Fibroblast of the aortic adventitia (primary cell): ENCODE data around the gene SCAND1. TPM values are rescaled to one million over a fixed set of nuclear protein-coding genes. Genes with fewer than 3 reads are reported as not detected.
A peak's percentile ranks its signal among the peaks of the same experiment; 100 is the strongest.
"Not testable (repeated sequence)": the region's sequence is repeated elsewhere in the genome, so short reads cannot be mapped to it uniquely, and the experiment has no call there.

ENCODE experiments used
- DNase-seq: peaks from one replicate; pipeline ENCODE4 v3.0.0-alpha.2; 2010; ENCODE audit warnings: low read depth
- H3K4me3 ChIP-seq: 2 replicates; pipeline ENCODE4 v1.5.1; 2011; ENCODE audit warnings: low read depth, mild to moderate bottlenecking, control low read depth, low read length, moderate library complexity
- total RNA-seq: library from RNA; depleted of rRNA; stranded (reverse); fragments of >200 nt; gene quantifications from 2 replicates; pipeline ENCODE4 v1.2.3, GENCODE V29; 2012; ENCODE audit warnings: low replicate concordance
- TF ChIP-seq, protein P1 (sequence below): IDR thresholded peaks from 2 replicates; pipeline ENCODE4 v1.5.1; 2011; ENCODE audit warnings: mild to moderate bottlenecking, low read length, control low read depth, inconsistent platforms; ENCODE audit not compliant: insufficient read depth

The SCAND1 gene
- total RNA-seq, 1 donor: 34.1 TPM

DNA sequence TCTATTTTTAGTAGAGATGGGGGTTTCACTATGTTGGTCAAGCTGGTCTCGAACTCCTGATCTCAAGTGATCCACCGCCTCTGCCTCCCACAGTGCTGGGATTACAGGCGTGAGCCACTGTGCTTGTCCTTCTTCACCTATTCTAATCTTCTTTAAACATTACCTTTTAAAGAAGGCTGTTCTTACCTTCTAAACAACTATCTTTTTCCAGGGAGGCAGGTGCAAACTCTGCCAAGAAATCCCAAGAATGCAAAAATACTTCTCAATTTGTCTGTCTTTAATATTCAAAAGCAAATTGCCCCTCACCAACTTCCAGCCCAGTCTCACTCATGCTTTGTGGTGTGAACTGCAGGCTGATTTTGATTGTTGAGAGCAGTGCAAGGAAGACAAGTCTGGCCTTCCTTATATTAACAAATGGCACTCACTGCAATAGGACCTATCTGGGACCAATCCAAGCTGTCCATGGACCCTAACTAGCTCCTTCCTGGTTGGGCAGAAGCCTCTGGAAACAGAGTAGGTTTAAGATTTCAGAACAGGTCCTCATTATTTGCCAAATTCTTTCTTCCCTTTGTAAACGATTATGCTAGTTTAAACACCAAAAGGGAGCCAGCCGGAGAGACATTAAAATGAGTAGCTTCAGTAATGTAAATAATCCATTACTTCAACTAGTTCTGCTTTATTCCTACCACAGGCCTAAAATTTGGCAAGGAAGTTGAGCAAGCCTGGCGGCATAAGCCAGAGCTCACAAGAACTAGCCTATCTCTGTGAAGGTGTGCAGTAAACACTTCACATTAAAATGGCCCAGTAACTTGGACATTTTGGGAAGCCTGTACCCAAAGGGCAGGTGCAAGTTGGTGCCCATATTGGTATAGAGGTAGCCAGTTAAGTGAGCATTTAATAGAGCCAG, 1.6 kb downstream of the SCAND1 start:
- DNase-seq: peak; percentile 36
- peak overlapping the region; percentile 93 for H3K4me3 ChIP-seq

DNA sequence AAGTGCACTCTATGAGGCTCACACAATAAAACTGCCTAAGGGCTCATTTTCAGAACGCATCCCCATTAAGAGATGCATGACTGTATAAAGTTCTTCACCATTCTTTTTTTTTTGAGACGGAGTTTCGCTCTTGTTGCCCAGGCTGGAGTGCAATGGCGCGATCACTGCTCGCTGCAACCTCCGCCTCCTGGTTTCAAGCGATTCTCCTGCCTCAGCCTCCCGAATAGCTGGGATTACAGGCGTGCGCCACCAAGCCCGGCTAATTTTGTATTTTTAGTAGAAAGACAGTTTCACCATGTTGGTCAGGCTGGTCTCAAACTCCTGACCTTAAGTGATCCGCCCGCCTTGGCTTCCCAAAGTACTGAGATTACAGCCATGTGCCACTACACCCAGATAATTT, 2.2 kb downstream of the SCAND1 start:
- H3K4me3 ChIP-seq: peak overlapping the region; percentile 93
- DNase-seq: not testable (repeated sequence)

More for the DNA sequence above, 1.6 kb downstream of the SCAND1 start:
- TF ChIP-seq, protein P1, sequence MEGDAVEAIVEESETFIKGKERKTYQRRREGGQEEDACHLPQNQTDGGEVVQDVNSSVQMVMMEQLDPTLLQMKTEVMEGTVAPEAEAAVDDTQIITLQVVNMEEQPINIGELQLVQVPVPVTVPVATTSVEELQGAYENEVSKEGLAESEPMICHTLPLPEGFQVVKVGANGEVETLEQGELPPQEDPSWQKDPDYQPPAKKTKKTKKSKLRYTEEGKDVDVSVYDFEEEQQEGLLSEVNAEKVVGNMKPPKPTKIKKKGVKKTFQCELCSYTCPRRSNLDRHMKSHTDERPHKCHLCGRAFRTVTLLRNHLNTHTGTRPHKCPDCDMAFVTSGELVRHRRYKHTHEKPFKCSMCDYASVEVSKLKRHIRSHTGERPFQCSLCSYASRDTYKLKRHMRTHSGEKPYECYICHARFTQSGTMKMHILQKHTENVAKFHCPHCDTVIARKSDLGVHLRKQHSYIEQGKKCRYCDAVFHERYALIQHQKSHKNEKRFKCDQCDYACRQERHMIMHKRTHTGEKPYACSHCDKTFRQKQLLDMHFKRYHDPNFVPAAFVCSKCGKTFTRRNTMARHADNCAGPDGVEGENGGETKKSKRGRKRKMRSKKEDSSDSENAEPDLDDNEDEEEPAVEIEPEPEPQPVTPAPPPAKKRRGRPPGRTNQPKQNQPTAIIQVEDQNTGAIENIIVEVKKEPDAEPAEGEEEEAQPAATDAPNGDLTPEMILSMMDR: no peak

GRCh38 chr20:35950093-35950492, 4.2 kb downstream of the SCAND1 start:
- TF ChIP-seq, protein P1: no peak
- H3K4me3 ChIP-seq: no peak overlapping the region
- no peak for DNase-seq

GRCh38 chr20:35947907-35948306, 6.4 kb downstream of the SCAND1 start:
- peak; percentile 35 for DNase-seq
- TF ChIP-seq, protein P1: no peak
- H3K4me3 ChIP-seq: no peak overlapping the region

DNA sequence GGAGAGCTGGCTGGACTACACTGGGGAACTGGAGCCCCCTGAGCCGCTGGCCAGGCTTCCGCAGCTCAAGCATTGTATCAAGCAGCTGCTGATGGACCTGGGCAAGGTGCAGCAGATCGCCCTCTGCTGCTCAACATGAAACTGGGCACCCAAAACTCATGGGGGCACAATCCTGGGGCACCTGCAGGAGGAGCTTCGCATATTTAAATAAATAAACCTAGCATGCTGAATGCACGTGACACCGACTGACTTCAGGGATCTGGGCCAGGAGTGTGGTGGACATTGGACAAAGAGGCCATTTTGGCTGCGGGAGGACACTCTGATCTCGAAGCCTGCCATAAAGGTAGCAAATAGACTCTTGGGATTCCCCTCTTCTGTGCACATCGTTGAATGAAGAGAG, 6.8 kb downstream of the SCAND1 start:
- TF ChIP-seq, protein P1: peak; percentile 23
- peak; percentile 6 for DNase-seq
- H3K4me3 ChIP-seq: no peak overlapping the region

- TF ChIP-seq, protein P1: no peak
- no peak for DNase-seq
- no peak overlapping the region for H3K4me3 ChIP-seq
These were observed 12.1 kb downstream of the SCAND1 start for GRCh38 chr20:35942243-35942642.

DNA sequence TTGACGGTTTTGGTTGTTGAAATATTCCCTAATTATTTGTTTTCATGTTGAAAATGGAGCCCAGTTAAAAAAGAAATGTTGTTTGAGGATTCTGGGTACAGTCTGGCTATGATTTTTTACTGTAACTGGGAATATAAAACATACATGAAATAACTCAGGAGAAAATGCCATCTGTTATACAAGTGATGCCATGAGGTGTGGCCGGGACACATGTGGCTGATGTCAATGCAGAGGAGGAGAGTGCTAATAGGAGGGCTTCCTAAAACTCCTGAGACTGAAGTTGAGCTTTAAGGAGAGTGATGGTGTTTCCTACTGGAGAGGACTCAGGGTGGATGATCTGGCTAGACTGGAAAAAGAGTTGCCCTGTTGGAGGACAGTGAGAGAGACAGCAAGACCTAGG, 12.7 kb downstream of the SCAND1 start:
- DNase-seq: no peak
- H3K4me3 ChIP-seq: no peak overlapping the region
- TF ChIP-seq, protein P1: no peak
